ENCODE measurements around the gene SLC25A53.
"Not testable (repeated sequence)": the region's sequence is repeated elsewhere in the genome, so short reads cannot be mapped to it uniquely, and the experiment has no call there.

Gene SLC25A53

GRCh38 chrX:104075778-104076445, 80.9 kb downstream of the SLC25A53 start, which contains the start of gene TMSB15C:
TMSB15C (minus strand) TSS chrX:104076236.
- DNase-seq (ENCODE audit: low read depth in 3 of 3) = not testable (repeated sequence)

- DNase-seq (ENCODE audit: low read depth in 3 of 3) = not testable (repeated sequence)
These were observed 94.2 kb downstream of the SLC25A53 start for GRCh38 chrX:104062636-104063035.

DNA sequence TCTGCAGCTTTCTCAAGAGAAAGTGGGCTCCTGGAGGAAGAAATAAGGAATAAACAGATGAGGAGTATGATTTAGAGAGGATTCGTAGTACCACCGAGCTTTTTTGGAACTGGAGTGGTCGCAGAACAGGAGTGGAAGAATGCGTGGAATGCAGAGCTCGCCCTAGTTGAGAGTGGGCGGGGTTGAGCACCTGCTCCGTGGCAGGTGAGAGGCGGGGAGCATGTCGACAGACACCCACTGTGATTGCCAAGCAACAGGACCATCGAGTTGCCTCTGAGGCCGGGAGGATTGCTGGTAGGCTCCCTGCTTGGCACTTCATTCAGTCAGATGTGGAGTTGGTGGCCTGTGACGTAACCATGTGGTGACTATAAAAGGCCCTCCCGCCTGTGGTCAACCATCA, 101.9 kb downstream of the SLC25A53 start:
- DNase-seq (ENCODE audit: low read depth in 3 of 3) = not testable (repeated sequence)
